ENCODE results near the gene NKX6-2.
"Not testable (repeated sequence)": the region's sequence is repeated elsewhere in the genome, so short reads cannot be mapped to it uniquely, and the experiment has no call there.

The NKX6-2 gene

GRCh38 chr10:132781556-132781955 lies 4.4 kb downstream of the NKX6-2 start:
- DNase-seq (ENCODE audit: low read depth in 1 of 2, low spot score in 1 of 2), result no peak

- no peak for DNase-seq (ENCODE audit: low read depth in 1 of 2, low spot score in 1 of 2)
These were observed 5.6 kb downstream of the NKX6-2 start for GRCh38 chr10:132780356-132780755.

- no peak for DNase-seq (ENCODE audit: low read depth in 1 of 2, low spot score in 1 of 2)
These were observed 6.2 kb downstream of the NKX6-2 start for GRCh38 chr10:132779549-132780294.

- DNase-seq (ENCODE audit: low read depth in 1 of 2, low spot score in 1 of 2), result no peak
These were observed 8.5 kb downstream of the NKX6-2 start for GRCh38 chr10:132777441-132777840.

- DNase-seq (ENCODE audit: low read depth in 1 of 2, low spot score in 1 of 2), result no peak
These were observed 9.1 kb downstream of the NKX6-2 start for GRCh38 chr10:132776821-132777220.

GRCh38 chr10:132776186-132776585 lies 9.8 kb downstream of the NKX6-2 start:
- no peak for DNase-seq (ENCODE audit: low read depth in 1 of 2, low spot score in 1 of 2)

GRCh38 chr10:132774902-132775863 lies 10.8 kb downstream of the NKX6-2 start:
- DNase-seq (ENCODE audit: low read depth in 1 of 2, low spot score in 1 of 2), result no peak

- DNase-seq (ENCODE audit: low read depth in 1 of 2, low spot score in 1 of 2), result no peak
These were observed 11.6 kb downstream of the NKX6-2 start for GRCh38 chr10:132774181-132774901.

GRCh38 chr10:132772816-132773215 lies 13.1 kb downstream of the NKX6-2 start:
- DNase-seq (ENCODE audit: low read depth in 1 of 2, low spot score in 1 of 2), result not testable (repeated sequence)

GRCh38 chr10:132770061-132771021 lies 15.6 kb downstream of the NKX6-2 start:
- no peak for DNase-seq (ENCODE audit: low read depth in 1 of 2, low spot score in 1 of 2)

GRCh38 chr10:132768346-132769248 lies 17.4 kb downstream of the NKX6-2 start:
- no peak for DNase-seq (ENCODE audit: low read depth in 1 of 2, low spot score in 1 of 2)

GRCh38 chr10:132766291-132766690 lies 19.7 kb downstream of the NKX6-2 start:
- no peak for DNase-seq (ENCODE audit: low read depth in 1 of 2, low spot score in 1 of 2)

GRCh38 chr10:132765435-132765834 lies 20.5 kb downstream of the NKX6-2 start:
- no peak for DNase-seq (ENCODE audit: low read depth in 1 of 2, low spot score in 1 of 2)

- DNase-seq (ENCODE audit: low read depth in 1 of 2, low spot score in 1 of 2), result no peak
These were observed 21.8 kb downstream of the NKX6-2 start for GRCh38 chr10:132764108-132764507.

- DNase-seq (ENCODE audit: low read depth in 1 of 2, low spot score in 1 of 2), result no peak
These were observed 22.4 kb downstream of the NKX6-2 start for GRCh38 chr10:132763545-132763944.

- no peak for DNase-seq (ENCODE audit: low read depth in 1 of 2, low spot score in 1 of 2)
These were observed 23.7 kb downstream of the NKX6-2 start for GRCh38 chr10:132762267-132762666.

GRCh38 chr10:132761395-132762060 lies 24.4 kb downstream of the NKX6-2 start:
- DNase-seq (ENCODE audit: low read depth in 1 of 2, low spot score in 1 of 2), result no peak

- no peak for DNase-seq (ENCODE audit: low read depth in 1 of 2, low spot score in 1 of 2)
These were observed 27.1 kb downstream of the NKX6-2 start for GRCh38 chr10:132758865-132759264.

- no peak for DNase-seq (ENCODE audit: low read depth in 1 of 2, low spot score in 1 of 2)
These were observed 28.8 kb downstream of the NKX6-2 start for GRCh38 chr10:132757171-132757570.

Data from activated CD4-positive, alpha-beta T cell treated with anti-CD3 and anti-CD28 coated beads, Interleukin-2, amount 50 U/mL, for 24 hours (primary cell).